Gastroesophageal sphincter (tissue), 4 donors: Measurements from ENCODE around the gene PNPLA7. TPM values are rescaled to one million over a fixed set of nuclear protein-coding genes. Genes with fewer than 3 reads are reported as not detected.

Experiments
- ATAC-seq: fragments of 150-250 bp; one replicate; pipeline ENCODE4 v1.9.1; 2016; ENCODE audit warnings: mild to moderate bottlenecking, moderate library complexity
- H3K27ac ChIP-seq, 4 donors: fragments of 200-600 bp; sonication (generic) in 3 of 4; 1 replicate in 3 of 4; 2 replicates in 1 of 4; pipeline ENCODE4 v1.5.1; 2016 to 2019
- H3K27me3 ChIP-seq: fragments of 200-600 bp; sonication (generic); one replicate; pipeline ENCODE4 v1.5.1; 2019
- H3K36me3 ChIP-seq, 2 donors: fragments of 200-600 bp; sonication (generic); one replicate each; pipeline ENCODE4 v1.5.1; 2019; ENCODE audit warnings: control low read depth in 1 of 2
- H3K4me1 ChIP-seq, 3 donors: fragments of 200-600 bp; sonication (generic); 1 replicate in 2 of 3; 2 replicates in 1 of 3; pipeline ENCODE4 v1.5.1; 2016 to 2019; ENCODE audit warnings: control low read depth in 2 of 3
- H3K4me3 ChIP-seq, 2 donors: fragments of 200-600 bp; sonication (generic); one replicate each; pipeline ENCODE4 v1.5.1; 2019; ENCODE audit warnings: mild to moderate bottlenecking in 1 of 2, moderate library complexity in 1 of 2
- H3K9me3 ChIP-seq, 3 donors: fragments of 200-600 bp; sonication (generic); one replicate each; pipeline ENCODE4 v1.5.1; 2017 to 2019; ENCODE audit warnings: control low read depth in 2 of 3
- CTCF ChIP-seq, 4 experiments: fragments of 200-600 bp in 2 of 4; fragments of 450-650 bp in 2 of 4; sonication (generic) in 1 of 4; IDR thresholded peaks; one replicate each; pipeline ENCODE4 v1.5.1; 2017 to 2019; ENCODE audit warnings: antibody characterized with exemption in 4 of 4, mild to moderate bottlenecking in 2 of 4, moderate library complexity in 2 of 4
- EP300 ChIP-seq: sonication (generic); formaldehyde crosslinking; IDR thresholded peaks from one replicate; pipeline ENCODE4 v1.6.1; 2017; ENCODE audit warnings: antibody characterized with exemption, mild to moderate bottlenecking
- POLR2A ChIP-seq, 2 donors: fragments of 450-650 bp; IDR thresholded peaks; one replicate each; pipeline ENCODE4 v1.6.1; 2017; ENCODE audit warnings: antibody characterized with exemption in 2 of 2, mild to moderate bottlenecking in 2 of 2, moderate library complexity in 1 of 2
- POLR2AphosphoS5 ChIP-seq: sonication (generic); formaldehyde crosslinking; IDR thresholded peaks from one replicate; pipeline ENCODE4 v1.6.1; 2017; ENCODE audit warnings: antibody characterized with exemption
- WGBS, 2 donors: methylation state at CpG; one replicate each; pipeline ENCODE4 v1.1.5; 2018; ENCODE audit warnings: low coverage in 1 of 2; 5-methylcytosine and 5-hydroxymethylcytosine counted together
- total RNA-seq, 4 donors: library from RNA; depleted of rRNA; stranded (reverse); fragments of >200 nt; gene quantifications; one replicate each; pipeline ENCODE4 v1.1.0, GENCODE V29; 2016

PNPLA7 gene
- total RNA-seq, 4 donors from 2014 or later: 2.0 to 11.2 (median 6.6) TPM

GRCh38 chr9:137564817-137565411, 14.7 kb upstream of the PNPLA7 start:
- Histone ChIP-seq H3K27me3 (no peaks in the 10 kb centered on the region), H3K9me3 (no peaks in the 10 kb centered on the region), H3K4me3 (no peak overlapping the region), H3K36me3 (peaks cover 0 to 52% of the 10 kb centered on the region in 2 donors), H3K27ac (no peak overlapping the region), H3K4me1 (no peaks in the 10 kb centered on the region)
- ATAC-seq: peak; percentile 13
- TF ChIP-seq CTCF (IDR thresholded peaks at IDR 0.05) (no peak), POLR2AphosphoS5 (no peak), POLR2A (IDR thresholded peaks at IDR 0.05) (no peak), EP300 (no peak)
- WGBS, 2 donors: 82 to 100% methylated on average over 2 to 8 of the region's 18 CpGs

GRCh38 chr9:137564134-137564533, 13.9 kb upstream of the PNPLA7 start:
- Histone ChIP-seq H3K27me3 (no peaks in the 10 kb centered on the region), H3K36me3 (peaks cover 0 to 59% of the 10 kb centered on the region in 2 donors), H3K4me3 (no peak overlapping the region), H3K4me1 (no peaks in the 10 kb centered on the region), H3K27ac (no peak overlapping the region), H3K9me3 (no peaks in the 10 kb centered on the region)
- no peak for ATAC-seq
- TF ChIP-seq POLR2A (IDR thresholded peaks at IDR 0.05) (no peak), CTCF (IDR thresholded peaks at IDR 0.05) (no peak), EP300 (no peak), POLR2AphosphoS5 (no peak)
- 81 to 83% methylated on average over 6 to 10 of the region's 10 CpGs for WGBS, 2 donors

GRCh38 chr9:137558127-137558526, 7.9 kb upstream of the PNPLA7 start:
- 90 to 96% methylated on average over 3 to 4 of the region's 4 CpGs for WGBS, 2 donors
- ATAC-seq: no peak
- peaks cover 0 to 88% of the 10 kb centered on the region in 2 donors for H3K36me3 ChIP-seq
- no peaks in the 10 kb centered on the region for H3K9me3 ChIP-seq
- no peak overlapping the region for H3K27ac ChIP-seq
- H3K4me3 ChIP-seq: no peak overlapping the region
- no peak for TF ChIP-seq POLR2AphosphoS5
- no peak for TF ChIP-seq EP300
- no peak for TF ChIP-seq POLR2A (IDR thresholded peaks at IDR 0.05)
- no peak for TF ChIP-seq CTCF (IDR thresholded peaks at IDR 0.05)
- peaks cover 0 to 17% (median 0%) of the 10 kb centered on the region in 3 donors for H3K4me1 ChIP-seq
- no peaks in the 10 kb centered on the region for H3K27me3 ChIP-seq

GRCh38 chr9:137556069-137556838, 6.1 kb upstream of the PNPLA7 start:
- TF ChIP-seq CTCF (IDR thresholded peaks at IDR 0.05) (no peak), POLR2A (IDR thresholded peaks at IDR 0.05) (no peak), POLR2AphosphoS5 (no peak), EP300 (no peak)
- Histone ChIP-seq H3K4me3 (no peak overlapping the region), H3K27me3 (no peaks in the 10 kb centered on the region), H3K9me3 (no peaks in the 10 kb centered on the region), H3K27ac (peak overlapping the region in 3 of 4 donors; percentile 4 to 61 (median 55)), H3K36me3 (peaks cover 0 to 74% of the 10 kb centered on the region in 2 donors), H3K4me1 (peaks cover 0 to 30% (median 4%) of the 10 kb centered on the region in 3 donors)
- no peak for ATAC-seq
- WGBS, 2 donors: 33 to 47% methylated on average over 5 to 7 of the region's 24 CpGs
